ENCODE results near the gene SLC38A7. TPM values are rescaled to one million over a fixed set of nuclear protein-coding genes. Genes with fewer than 3 reads are reported as not detected.
A peak's percentile ranks its signal among the peaks of the same experiment; 100 is the strongest.
"Not testable (repeated sequence)": the region's sequence is repeated elsewhere in the genome, so short reads cannot be mapped to it uniquely, and the experiment has no call there.

Gene SLC38A7
- total RNA-seq, 1 donor from 2014 or later: 15.0 TPM

DNA sequence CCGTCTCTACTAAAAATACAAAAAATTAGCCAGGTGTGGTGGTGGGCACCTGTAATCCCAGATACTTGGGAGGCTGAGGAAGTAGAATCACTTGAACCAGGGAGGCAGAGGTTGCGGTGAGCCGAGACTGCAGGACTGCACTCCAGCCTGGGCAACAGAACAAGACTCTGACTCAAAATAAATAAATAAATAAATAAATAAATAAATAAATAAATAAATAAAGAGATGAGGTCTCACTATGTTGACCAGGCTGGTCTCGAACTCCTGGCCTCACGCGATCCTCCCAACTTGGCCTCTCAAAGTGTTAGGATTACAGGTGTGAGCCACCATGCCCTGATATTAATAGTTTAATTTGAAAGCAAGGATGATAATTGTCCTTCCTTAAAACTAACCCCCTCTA lies 47.5 kb downstream of the SLC38A7 start:
- not testable (repeated sequence) for ATAC-seq; DNase-seq (ENCODE audit: low spot score)

DNA sequence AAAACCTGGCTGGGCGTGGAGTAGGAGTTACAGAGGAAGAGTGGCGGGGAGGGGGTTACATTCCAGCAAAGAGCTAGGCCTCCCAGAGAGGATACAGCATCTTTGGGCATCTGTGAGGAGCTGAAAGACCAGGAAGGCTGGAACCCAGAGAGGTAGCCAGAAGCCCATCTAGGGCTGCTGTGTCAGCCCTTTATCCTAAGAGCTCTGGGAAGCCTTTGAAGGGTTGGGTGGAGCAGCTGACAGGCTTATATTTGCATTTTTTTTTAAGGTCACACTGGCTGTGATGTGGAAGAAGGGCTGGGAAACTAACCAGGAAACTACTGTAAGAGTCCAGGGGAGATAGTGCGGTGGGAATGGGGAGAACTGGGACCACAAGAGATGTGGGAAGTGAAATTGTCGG lies 48.1 kb downstream of the SLC38A7 start:
- DNase-seq (ENCODE audit: low spot score): no peak
- ATAC-seq: no peak

DNA sequence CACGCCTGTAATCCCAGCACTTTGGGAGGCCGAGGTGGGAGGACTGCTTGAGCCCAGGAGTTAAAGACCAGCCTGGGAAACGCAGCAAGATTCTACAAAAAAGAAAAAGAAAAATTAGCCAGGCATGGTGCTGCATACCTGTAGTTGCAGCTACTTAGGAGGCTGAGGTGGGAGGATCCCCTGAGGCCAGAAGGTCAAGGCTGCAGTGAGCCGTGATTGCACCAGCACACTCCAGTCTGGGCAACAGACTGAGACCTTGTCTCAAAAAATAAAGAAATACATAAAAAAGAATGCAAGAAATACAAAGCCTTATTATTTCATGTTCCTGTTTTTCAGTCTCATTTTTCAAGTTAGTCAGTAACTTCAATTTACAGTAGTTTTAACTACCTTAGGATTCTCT lies 49.1 kb downstream of the SLC38A7 start:
- DNase-seq (ENCODE audit: low spot score) (no peak), ATAC-seq (no peak)

DNA sequence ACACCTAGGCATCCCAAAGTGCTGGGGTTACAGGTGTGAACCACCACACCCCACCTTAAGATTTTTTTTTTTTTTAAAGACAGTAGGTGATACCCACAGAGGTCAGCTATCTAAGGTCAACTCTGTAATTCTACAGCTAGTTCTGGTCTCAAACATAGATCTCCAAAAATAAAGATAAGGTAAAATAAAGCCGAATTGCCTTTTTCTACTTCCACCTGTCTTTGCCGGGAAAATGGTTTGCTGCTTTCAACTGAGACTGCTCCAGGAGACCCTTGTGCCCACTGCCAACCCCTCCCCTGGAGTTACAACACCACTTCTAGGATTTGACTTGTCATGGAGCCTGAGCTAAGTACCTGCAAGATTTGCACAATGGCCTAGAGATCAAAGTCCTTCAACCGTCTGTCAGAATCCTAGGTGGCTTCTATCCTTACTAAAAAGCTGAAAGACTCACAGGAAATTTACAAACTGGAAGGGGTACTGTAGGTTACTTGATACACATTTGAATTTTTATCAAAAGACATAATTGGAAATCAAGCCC lies 50.2 kb downstream of the SLC38A7 start:
- peak; percentile 55 for DNase-seq (ENCODE audit: low spot score)
- peak; percentile 16 for ATAC-seq

DNA sequence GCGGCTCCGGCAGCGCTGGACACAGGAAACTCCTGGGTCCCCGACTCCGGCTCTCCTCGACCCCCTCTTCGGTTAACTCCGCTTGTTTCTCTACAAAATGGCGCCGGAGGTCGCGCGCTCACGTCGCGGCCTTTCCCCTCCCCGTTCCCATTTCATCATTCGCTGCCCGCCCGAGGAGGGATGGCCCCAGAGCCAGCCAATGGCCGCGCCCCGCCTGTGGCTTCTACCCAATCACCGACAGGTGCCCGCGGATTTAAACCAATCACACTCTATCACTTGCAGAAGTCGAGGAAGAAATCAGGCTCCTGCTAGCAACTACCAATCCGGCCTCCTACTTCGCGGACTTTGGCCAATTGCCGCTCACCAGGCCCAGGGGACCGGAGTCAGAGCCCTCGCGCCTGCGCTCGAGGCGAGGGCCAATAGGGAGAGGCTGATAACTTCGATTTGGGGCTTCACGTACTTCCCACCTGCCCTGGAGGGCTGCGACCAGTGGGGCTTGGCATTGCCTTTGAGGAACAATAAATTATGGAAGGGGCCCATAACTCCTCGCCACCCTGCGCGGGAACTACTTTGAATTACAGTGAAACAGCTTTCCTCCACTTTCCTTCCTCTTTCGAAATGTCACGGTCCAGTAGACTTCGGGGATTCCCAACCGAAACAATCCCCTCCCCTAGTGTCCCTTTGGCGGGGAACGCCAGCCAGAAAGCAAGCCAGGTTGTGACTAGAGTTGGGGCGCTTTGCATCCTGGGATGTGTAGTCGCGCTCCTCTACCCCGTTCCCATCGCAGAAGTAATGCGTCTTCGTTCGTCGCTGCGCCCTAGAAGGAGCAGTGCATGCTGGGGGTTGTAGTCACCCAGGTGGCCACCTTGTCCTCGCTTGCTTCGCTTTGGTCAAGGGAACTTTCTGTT lies 54.6 kb downstream of the SLC38A7 start, which contains the start of gene CNOT1:
TSS of gene CNOT1 (minus strand) at position 94 of the 908 bp plus-strand sequence. CDS start 30,489 bp downstream, outside the sequence.
- peak; percentile 87 for ATAC-seq

DNA sequence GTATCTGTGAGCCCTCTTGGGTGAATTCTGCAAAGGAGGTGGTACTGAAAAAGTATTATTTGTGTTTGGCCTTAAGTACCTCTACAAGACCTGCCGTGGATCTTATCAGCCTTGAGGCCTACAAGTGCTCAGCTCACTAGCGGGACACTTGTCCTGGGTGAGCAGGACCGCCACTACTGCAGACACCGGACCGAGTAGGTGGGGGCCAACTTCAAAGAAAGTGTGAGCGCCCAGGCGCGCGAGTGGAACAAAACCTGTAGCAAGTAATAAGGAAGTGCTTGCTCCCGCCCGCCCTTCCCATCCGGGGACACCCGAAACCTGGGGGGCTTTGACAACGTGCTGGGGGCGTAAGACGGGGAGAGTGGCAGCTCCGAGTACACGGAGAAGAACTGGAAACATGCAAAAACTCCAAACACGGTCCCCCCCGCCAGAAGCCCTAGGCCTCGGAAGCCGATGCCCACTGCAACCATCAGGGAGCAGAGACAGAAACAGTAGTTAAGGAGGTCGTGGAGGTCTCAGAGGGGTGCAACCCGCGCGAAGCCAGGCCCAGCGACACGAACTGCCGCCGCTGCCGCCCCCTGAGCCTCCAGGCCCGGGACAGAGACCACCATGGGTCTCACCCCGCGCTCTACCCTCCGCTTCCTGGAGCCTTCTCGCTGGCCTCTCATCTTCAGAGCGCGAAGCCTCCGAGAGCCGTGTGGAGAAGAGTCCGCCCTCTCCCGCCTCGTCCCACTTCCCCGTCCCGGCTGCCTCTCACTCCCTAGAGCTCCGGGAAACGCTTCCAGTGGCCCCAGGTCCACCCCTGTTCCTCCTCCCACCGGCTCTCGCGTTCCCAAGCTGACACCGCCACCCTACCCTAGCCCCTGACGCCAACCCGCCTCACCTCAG lies 55.5 kb downstream of the SLC38A7 start:
- peak; percentile 38 for ATAC-seq
- peak; percentile 64 for DNase-seq (ENCODE audit: low spot score)

More for the DNA sequence above, 54.6 kb downstream of the SLC38A7 start, which contains the start of gene CNOT1:
- DNase-seq (ENCODE audit: low spot score): peak; percentile 99

DNA sequence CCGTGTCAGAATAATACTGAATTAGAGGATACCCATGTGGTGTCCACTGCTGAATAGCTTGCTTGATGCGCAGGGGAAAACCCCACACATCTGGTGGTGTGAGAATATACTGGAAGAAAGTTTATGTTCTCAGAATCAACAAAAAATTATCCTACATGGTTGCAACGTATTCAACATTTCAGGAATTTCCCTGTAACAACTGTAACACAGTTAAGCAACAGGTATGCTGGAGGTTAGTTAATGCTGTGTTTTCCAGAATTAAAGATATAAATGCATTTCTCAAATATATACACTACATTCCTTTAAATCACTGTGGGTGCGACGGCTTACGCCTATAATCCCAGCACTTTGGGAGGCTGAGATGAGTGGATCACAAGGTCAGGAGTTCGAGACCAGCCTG lies 60.4 kb downstream of the SLC38A7 start:
- ATAC-seq (no peak), DNase-seq (ENCODE audit: low spot score) (no peak)

DNA sequence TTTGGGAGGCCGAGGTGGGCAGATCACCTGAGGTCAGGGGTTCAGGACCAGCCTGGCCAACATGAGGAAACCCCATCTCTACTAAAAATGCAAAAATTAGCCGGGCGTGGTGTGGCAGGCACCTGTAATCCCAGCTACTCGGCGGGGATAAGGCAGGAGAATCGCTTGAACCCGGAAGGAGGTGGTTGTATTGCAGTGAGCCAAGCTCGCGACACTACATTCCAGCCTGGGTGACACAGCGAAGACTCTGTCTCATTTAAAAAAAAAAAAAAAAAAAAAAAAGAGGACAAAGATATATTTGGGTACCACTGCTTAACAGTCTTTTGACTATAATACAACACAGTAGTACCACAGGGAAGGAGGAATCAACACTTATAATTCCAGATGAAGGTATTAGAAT lies 64.2 kb downstream of the SLC38A7 start:
- no peak for ATAC-seq
- DNase-seq (ENCODE audit: low spot score): no peak

DNA sequence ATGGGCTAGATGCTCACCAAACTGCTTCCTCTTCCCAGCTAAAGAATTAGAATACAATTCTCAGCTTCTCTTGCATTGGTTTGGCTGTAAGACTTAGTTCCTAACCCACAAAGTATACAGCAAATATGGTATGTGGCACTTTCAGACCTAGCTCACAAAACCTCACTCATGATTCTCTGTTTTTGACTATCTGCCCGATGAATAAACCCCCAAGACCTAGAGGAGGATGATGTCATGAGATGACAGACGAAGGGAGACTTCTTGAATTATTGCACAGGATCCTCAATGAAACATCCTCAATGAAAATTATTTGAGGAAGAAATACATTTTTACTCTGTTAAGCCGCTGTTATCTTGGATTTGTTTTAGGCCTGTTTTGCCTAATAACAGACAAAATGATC lies 69.3 kb downstream of the SLC38A7 start:
- DNase-seq (ENCODE audit: low spot score): no peak
- ATAC-seq: no peak

Other genes starting within 250 kb of the SLC38A7 start
- gene NDRG4, start 184.6 kb downstream of the SLC38A7 start, total RNA-seq: 2.4 TPM
- 13.5 TPM for gene SETD6, start 169.3 kb downstream of the SLC38A7 start, total RNA-seq
- gene CNOT1, start 54.9 kb downstream of the SLC38A7 start, total RNA-seq: 63.6 TPM
- 187 TPM for gene GOT2, start 49.5 kb upstream of the SLC38A7 start, total RNA-seq